G401.6 (cell line): Measurements from ENCODE around the gene NPHP1.
"Not testable (repeated sequence)": the region's sequence is repeated elsewhere in the genome, so short reads cannot be mapped to it uniquely, and the experiment has no call there.

Experiments
- FAIRE-seq: peaks from 2 replicates; lab custom pipeline; 2012; peaks lifted over from hg19 to GRCh38; lab: Jason Lieb, UNC

NPHP1 gene

DNA sequence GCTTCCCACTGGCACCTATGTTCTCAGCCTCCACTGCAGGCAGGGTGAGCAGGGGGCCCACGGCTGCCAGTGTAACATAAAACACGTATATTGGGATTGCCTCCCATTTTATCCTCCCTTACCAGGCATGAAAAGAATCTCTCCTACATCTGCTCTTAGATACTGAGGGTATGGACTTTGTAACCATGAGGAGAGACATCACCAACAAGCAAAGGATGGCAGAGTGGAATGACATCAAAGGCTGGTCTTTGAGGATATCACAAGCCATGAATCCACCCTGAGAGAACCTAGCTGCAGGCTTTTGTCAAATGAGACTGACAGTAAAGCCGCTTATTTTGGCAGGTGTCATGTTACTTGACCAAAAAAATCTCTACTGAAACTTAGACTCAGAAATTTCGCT lies 7.4 kb downstream of the NPHP1 start:
- no peak for FAIRE-seq

DNA sequence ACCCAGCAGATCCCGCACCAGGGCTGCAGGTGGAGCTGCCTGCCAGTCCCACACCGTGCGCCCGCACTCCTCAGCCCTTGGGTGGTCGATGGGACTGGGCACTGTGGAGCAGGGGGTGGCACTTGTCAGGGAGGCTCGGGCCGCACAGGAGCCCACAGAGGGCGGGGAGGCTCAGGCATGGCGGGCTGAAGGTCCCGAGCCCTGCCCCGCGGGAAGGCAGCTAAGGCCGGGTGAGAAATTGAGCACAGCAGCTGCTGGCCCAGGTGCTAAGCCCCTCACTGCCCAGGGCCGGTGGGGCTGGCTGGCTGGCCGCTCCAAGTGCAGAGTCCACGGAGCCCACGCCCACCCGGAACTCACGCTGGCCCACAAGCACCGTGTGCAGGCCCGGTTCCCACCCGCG lies 14.6 kb downstream of the NPHP1 start:
- not testable (repeated sequence) for FAIRE-seq

GRCh38 chr2:110182449-110182848 lies 22.4 kb downstream of the NPHP1 start:
- no peak for FAIRE-seq

DNA sequence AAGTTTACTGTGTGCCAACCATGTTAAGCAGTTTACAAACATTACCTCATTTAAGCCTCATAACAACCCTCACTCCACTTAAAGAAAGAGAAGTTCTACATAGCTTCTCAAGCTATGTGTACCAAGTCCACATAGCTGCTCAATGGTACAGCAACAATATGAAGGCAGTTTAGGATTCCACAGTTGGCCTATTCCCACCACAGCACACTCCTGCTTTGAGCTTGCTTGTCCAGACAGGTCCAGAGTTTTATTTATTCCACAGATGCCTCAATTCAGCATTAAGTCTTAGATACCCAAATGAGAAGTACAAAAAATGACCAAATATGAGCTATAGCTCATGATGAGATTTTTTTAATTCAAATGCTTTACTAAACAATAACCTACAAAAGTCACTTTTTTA lies 24.8 kb downstream of the NPHP1 start:
- no peak for FAIRE-seq

DNA sequence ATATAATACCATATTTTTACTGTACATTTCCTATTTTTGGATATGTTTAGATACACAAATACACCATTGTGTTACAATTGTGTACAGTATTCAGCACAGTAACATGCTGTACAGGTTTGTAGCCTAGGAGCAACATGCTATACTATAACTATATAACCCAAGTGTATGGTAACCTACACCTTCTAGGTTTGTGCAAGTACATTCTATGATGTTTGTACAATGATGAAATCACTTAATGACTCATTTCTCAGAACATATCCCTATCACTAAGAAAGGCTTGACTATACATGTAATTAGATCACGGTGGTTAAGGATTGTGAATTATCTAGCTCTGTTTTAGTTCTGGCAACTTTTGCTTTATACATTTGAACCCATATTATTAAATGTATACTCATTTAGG lies 31.3 kb downstream of the NPHP1 start:
- FAIRE-seq, result no peak

DNA sequence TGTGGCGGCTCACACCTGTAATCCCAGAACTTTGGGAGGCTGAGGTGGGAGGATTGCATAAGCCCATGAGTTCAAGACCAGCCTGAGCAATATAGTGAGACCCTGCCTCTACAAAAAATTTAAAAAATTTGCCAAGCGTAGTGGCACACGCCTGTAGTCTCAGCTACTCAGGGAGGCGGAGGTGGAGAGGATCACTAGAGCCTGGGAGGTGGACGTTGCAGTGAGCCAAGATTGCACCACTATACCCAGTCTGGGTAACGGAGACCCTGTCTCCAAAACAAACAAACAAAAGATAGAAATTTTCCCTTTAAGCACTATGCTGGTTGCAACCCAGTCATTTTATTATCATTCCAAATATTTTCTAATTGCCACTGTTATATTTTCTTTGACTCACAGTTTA lies 32.3 kb downstream of the NPHP1 start:
- no peak for FAIRE-seq

GRCh38 chr2:110170102-110170501 lies 34.7 kb downstream of the NPHP1 start:
- no peak for FAIRE-seq

- no peak for FAIRE-seq
Observed at GRCh38 chr2:110167326-110168000, 37.4 kb downstream of the NPHP1 start.

DNA sequence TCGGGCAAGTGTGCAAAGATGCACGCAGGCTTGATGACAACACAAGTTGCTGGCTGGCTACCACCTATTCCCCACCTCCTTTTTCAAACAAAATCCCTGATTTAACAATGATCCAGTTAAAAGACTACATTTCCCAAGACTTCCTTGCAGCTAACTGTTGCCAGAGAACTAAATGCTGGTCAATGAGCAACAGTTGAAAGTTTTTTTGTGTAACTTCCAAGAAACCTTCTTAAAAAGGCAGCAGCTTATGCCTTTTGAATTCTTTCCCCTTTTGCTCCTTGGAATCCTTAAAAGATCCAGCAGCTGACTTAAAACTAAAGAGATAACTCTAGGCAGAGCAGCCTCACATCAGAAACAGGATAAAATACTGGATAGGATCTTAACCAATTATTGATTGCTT lies 38.5 kb downstream of the NPHP1 start:
- no peak for FAIRE-seq

DNA sequence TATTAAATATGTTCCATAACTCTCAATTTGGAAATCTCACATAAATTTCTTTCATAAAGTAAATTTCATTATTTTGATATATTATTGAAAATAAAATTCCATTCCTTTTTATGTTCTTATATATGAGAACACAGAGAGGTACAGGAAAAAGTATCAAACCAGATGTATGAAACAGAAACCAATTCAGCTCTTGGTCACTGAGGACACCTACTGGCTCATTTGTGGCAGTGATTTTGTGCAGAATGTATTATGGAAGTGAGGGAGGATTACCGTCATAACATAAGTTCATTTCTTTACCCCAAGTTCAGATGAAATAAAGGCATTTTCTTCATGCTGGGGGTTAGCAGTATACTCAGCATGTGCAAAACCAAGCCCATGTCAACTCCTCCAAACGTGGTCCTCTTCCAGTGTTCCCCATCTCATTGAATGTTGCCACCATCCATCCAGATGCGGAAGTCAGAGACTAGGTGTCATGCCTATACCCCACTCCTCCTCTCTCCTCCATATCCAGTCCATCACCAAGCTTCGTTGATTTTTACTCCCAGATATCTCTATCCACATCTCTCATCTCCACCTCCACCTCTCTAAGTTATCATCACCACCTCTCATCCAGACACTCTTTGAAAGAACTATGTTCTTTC lies 47.5 kb downstream of the NPHP1 start:
- FAIRE-seq, result peak; percentile 98

DNA sequence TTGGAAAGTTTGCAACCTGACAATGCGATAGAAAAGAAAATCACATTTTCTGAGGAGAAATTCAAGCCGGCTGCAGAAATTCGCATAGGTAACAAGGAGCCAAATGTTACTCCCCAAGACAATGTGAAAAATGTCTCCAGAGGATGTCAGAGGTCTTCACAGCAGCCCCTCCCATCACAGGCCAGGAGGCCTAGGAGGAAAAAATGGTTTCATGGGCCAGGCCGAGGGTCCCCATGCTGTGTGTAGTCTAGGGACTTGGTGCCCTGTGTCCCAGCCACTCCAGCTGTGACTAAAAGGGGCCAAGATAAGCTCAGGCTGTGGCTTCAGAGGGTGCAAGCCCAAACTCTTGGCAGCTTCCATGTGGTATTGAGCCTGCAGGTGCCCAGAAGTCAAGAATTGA lies 50.0 kb downstream of the NPHP1 start:
- not testable (repeated sequence) for FAIRE-seq

DNA sequence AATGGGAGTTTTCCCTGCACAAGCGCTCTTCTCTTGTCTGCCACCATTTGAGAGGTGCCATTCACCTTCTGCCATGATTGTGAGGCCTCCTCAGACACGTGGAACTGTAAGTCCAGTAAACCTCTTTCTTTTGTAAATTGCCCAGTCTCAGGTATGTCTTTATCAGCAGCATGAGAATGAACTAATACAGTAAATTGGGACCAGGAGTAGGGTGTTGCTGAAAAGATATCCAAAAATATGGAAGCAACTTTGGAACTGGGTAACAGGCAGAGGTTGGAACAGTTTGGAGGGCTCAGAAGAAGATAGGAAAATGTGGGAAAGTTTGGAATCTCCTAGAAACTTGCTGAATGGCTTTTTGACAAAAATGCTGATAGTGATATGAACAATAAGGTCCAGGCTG lies 50.6 kb downstream of the NPHP1 start:
- FAIRE-seq, result not testable (repeated sequence)

GRCh38 chr2:110153416-110153815 lies 51.4 kb downstream of the NPHP1 start:
- FAIRE-seq, result no peak

DNA sequence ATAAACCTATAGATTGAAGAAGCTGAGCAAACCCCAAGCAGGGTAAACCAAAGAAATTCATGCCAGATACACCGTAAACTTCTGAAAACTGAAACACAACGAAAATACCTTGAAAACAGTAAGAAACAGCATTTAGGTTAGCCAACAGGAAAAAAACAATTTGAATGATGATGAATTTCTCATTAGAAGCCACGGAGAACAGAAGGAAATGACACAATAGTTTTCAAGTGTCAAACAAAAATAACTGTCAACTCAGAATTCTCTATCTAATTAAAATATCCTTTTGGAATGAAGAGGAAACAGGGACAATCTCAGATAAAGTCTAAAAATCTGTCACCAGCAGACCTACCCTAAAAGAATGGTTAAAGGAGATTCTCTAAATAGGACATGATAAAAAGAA lies 51.9 kb downstream of the NPHP1 start:
- no peak for FAIRE-seq

- FAIRE-seq, result no peak
Observed at GRCh38 chr2:110149330-110150220, 55.2 kb downstream of the NPHP1 start.

- FAIRE-seq, result no peak
Observed at GRCh38 chr2:110146945-110147332, 57.9 kb downstream of the NPHP1 start.

DNA sequence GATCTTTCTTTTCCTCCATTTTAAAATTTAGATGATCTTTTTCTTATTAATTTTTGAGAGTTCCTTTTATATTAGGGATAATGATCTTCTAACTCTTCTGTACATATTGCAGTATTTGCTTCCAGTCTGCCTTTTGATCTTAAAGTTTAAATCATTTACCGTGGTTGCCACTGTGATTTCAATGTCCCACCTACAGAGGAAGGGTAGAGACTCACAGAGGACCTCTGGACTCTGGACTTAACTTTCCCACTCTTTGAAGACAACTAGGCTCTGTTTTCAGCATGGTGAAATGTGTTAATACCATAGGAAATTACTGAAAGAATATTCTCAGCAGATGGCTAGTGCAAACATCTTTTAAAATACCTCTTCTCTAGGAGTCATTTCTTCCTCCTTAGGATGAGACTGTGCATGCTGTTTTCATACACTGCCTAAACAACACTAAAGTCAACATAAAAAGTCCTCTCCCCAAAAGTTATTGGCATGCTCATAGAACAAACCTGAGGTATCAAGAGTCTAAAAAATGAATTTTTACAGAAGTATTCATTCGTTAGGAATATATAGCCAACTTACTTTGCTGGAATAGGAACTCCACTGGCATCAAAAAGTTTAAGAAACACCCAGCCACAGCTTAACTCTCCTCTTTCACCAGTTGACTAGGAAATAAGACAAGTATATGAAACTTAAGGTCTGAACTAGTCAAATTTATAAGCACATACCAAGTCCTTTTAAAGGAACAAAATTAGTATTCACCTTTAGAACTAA lies 58.4 kb downstream of the NPHP1 start:
- no peak for FAIRE-seq

GRCh38 chr2:110143982-110144381 lies 60.8 kb downstream of the NPHP1 start:
- no peak for FAIRE-seq

DNA sequence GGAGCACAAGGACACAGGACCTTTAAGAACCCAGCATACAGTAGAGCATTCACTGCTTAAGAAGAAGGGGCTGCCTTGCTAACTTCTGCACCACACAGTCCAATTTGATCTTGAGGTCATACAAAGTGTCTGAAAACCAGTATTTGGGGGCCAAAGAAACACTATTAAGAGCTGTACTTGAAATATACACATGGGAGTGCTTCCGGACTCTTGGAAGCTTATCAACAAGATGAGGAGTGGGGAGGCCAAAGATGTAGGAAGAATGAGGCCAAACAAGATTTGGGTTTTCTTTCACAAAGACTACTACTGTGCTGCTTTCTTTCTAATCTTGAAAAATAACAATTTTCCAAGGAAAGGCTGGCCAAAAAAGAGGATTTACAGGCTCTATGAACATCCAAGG lies 64.4 kb downstream of the NPHP1 start:
- FAIRE-seq, result no peak

GRCh38 chr2:110134025-110134424 lies 70.8 kb downstream of the NPHP1 start:
- no peak for FAIRE-seq

DNA sequence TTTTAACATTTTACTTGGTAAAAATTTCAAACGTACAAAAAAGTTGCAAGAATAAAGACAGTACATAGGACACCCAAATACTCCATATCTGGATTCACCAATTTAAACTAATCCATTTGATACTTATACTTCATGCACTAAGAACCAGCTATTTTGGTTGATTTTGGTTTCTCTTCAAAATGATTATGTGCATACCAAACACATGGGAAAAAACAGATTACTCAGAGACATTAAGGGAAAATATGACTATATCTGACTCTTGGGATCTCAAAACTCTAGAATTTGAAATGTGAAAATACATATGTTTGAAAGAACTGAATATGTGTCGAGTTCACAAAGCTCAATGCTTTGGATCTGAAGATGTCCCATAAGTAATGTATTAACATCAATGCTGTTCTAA lies 73.6 kb downstream of the NPHP1 start:
- no peak for FAIRE-seq

DNA sequence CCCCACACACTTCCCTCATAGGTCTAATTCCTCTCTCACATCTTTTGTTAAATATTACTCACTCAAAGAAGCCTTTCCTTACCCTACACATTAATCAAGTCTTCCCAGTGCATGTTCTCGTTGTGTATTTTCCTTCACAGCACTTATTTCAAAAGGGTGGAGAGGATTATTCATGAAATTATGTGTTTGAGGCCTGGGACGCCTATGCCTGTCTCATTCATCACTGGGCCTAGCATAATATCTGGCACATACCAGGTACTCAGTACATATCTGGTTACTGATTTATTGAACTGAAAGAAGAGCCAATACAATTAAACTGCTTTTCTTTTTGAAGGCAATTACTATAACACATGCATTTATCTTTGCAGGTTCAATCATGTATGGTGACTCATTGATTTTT lies 74.1 kb downstream of the NPHP1 start:
- no peak for FAIRE-seq

GRCh38 chr2:110126906-110127305 lies 77.9 kb downstream of the NPHP1 start:
- FAIRE-seq, result no peak
